Amygdala (tissue), 56 donors: ENCODE measurements around the gene GNAI1.
"Not testable (repeated sequence)": the region's sequence is repeated elsewhere in the genome, so short reads cannot be mapped to it uniquely, and the experiment has no call there.

Source experiments
- DNase-seq, 56 donors: peaks; one replicate each; lab custom pipeline; 2025; lab: John Stamatoyannopoulos, UW

GNAI1 gene

DNA sequence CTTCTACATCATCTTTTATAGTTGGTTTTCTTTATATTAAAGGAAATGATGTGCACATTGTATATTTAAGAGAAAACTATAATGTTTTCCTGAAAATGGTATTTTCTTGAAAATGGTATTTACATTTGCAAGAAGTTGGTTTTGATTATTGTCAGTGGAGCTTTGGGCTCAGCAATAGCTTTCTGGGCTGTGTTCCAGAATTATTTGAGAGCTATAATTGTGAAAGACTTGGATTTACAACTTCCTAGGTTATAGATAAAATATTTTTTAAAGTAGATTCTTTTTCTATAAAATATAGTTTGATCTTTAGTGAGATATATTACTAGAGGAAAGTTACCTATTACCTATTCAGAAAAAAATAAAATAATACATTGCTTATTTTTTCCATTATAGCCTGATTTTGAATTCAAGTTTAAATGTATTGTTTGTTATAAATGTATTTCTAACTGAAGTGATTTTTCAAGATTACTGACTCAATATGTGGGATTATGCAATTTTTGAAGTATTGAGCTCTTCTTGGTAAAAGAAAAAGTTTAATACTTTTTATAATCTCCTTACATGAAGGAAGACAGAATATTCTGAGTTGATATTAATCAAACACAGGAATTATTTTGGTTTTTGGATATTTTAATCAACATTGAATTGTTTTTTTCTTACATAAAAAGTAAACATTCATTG lies 20.2 kb downstream of the GNAI1 start:
- DNase-seq = no peak

DNA sequence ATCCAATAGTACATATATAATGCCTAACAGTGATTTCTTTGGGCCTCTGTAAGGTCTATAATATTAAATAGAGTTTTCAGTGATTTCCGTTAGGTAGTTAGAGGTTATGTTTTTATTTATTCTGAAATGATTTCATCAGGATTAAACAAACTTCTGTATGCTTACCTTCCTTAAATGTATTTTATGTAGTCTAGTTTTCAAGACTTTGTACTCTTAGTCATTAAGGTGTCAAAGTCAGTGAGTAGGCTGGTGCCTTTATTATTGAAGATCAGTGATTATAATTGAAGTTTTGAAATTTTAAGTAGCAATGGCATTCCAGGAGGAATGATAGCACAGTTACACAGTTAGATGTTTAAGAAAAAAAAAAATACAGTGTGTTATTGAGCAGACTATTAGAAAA lies 20.7 kb downstream of the GNAI1 start:
- DNase-seq = no peak

DNA sequence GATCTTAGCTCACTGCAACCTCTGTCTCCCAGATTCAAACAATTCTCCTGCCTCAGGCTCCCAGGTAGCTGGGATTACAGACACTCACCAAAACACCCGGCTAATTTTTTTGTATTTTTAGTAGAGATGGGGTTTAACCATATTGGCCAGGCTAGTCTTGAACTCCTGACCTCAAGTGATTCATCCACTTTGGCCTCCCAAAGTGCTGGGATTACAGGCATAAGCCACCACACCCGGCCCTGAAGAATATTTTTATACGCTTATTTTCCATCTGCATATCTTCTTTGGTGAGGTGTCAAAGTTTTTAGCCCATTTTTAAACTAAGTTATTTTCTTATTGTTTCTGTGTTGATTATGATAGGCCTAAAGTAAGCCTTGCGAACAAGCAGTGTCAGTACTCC lies 23.1 kb downstream of the GNAI1 start:
- not testable (repeated sequence) for DNase-seq

DNA sequence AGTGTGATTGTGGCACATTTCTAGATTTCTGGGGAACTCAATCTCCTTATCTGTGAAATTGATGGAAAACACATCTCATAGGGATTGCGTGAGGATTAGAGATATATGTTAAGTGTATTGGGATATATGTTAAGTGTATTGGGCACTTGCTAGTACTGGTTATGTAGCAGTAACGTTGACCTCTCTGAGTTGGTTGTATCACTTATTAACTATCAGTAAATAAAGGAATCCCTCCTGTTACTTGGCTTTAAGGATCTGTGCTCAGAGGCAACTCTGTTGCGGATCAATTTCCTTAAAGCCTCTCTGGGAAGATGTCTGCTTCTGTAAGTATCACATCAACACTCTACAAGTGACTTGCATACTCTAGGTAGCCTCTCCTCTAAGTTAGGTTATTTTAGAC lies 25.2 kb downstream of the GNAI1 start:
- DNase-seq = no peak

DNA sequence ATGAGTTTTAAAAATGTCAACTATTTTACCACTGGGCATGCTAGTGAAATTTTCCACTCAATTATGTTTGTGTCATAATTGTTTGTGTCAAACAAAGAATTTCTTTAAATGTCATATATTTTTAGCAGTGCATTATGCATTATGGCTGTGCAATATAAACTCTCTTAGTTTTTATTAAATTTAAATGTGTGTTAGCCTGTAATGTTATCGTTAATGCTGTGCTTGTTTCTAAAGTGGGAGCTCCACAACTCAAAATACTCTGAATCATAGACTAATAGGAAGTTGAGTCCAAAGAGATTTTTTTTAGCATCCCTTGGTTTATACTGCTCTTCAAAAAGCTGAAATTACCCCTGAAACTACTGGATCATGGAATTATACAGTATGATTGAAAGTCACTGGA lies 26.8 kb downstream of the GNAI1 start:
- DNase-seq = no peak

DNA sequence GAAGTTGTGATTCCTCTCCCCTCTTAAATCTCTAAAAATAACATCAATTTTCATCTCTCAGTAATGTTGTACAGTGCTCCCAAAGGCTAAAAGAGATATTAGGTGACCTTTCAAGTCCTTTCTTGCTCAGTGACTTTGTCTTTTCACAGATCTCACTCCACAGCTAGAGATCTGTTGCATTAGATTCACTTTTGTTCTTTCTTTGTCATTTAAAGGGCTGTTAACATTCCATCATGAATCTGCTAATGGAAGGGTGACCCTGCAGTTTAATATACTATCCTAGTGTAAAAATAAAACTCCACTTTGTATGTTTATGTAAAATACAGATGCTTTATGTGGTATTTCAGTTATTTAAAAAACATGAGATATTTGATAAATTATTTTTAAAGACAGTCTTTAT lies 30.5 kb downstream of the GNAI1 start:
- DNase-seq = no peak

DNA sequence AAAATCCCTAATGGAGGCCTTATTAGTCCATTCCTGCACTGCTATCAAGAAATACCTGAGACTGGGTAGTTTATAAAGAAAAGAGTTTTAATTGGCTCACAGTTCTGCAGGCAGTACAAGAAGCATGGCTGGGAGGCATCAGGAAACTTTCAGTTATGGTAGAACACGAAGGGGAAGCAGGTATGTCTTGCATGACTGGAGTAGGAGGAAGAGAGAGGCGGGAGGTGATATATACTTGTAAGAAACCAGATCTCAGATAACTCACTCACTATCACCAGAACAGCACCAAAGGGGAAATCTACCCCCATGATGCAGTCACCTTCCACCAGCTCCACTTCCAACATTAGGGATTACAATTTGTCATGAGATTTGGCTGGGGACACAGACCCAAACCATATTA lies 35.8 kb downstream of the GNAI1 start:
- DNase-seq = no peak

DNA sequence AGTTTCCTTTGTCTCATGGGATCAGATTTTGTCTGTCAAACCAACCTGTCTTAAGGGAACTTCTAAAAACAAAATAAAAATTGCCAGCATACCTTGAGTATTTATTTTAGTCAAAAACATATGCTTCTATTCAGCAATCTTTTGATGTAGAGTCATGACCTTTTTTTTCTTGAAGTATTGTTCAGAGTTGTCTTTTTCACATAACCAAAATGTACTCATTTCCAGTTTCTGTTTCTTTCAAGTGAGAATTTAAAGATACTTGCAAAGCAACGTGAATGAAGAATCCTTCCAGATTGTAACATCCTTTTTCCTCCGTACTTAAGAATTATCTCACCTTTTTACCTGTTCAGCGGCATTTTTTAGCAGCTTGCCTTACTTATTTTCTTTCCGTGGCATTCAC lies 37.8 kb downstream of the GNAI1 start:
- DNase-seq = no peak

DNA sequence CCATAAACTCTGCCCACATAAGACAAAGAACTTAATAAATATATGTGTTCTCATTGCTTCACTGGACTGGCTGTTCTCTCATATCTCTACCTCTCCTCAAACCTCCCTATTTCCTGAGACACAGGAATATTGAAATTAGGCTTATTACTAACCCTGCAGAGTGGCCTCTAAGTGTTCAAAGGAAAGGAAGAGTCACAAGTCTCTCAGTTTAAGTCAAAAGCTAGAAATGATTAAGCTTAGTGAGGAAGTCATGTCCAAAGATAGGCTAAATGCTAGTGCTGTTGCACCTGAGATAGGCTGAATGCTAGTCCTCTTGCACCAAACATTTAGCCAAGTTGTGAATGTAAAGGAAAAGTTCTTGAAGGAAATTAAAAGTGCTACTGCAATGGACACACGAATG lies 41.1 kb downstream of the GNAI1 start:
- no peak for DNase-seq

DNA sequence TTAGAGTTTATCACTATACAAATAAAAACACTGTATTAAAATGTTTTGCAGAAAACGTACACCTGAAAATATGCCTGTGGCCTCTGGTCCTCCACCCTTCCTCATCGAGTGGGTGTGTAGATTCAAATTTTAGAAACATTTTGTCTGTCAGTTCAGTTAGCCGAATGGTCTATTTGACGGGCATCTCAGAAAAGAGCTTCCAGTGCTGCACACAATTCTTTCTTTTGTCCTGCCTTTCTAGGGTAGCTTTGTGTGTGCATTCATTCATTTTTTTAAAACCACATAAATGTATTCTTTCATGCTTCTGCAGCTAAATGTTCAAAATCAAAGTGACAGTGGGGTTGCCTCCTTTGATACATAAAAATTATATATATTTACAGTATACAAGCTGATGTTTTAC lies 46.8 kb downstream of the GNAI1 start:
- peak in 2 of 56 donors; percentile 1 to 11 for DNase-seq

DNA sequence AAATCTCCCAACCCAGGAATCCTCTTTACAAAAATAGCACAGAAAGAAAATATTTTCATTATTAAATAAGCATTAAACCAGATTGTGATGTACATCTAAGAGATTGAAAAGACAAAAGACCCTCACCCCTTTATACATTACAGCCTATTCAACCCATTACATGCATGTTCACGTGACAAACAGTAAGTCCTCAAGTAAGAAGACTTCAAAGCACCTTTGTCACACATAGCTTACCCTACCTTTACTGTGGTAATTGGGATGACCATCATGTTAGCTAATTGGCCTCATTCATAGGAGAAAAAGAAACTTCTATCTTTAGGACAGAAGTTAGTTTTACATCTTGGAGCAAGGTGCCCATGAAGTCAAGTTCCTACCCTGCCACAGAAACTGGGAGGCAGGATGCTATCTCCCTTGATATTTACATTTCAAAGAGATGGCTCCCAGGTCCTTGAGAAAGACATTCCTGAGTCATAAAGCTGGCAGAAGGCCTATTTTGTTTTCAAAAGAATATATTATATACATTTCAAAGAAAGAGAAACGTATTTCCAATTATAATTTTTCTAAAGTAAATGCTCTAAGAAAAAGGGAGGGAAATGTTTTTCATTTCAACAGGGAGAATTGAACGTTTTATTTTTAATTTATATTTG lies 48.1 kb downstream of the GNAI1 start:
- no peak for DNase-seq

DNA sequence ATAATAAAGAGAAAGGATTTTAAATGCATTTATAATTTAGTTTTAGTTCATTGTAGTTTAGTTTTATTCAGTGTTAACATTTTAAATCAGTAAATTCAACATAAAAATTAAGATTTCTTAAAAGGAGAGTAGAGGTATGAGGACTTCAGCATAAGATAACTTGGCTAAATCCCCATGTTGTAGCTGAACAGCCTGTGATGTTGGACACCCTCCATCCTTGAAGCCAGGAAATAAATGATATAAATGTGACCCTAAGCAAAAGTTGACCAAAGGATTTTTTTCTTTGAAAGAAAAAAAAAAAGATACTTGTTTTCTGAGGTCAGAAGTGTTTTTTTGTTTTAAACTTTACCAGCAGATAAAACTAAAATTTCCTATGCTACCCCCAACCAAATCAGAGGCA lies 48.7 kb downstream of the GNAI1 start:
- DNase-seq = no peak

DNA sequence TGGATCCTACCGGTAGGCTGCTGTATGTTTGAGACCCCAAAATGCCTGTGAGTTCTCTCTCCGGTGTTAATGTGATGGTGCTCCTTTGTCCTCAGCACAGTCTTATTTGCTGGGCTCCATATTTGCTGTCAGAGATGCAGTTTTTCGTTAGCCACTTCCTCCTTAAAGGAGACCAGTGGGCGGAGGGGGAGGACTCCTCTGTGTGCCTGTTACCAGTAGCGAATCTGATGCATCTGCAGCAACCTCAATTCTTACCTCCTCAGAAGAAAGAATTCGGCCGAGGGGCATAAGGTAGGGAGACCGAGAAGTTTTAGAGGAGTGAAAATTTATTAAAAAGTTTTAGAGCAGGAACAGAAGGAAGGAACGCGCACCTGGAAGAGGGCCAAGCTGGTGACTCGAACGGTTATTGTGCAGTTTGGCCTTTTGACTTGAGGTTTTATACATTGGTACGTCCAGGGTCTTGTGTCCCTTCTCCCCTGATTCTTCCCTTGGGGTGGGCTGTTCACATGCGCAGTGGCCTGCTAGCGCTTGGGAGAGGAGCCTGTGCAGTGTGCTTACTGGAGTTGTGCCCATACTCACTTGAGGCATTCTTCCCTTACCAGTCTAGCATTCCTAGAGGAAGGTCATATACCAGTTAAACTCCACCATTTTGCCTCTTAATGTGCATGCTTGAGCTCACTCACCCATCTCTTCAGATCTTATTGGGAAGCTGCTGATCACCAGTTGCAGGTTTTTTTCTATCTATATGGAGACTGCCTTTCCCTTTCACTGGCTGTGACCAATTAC lies 49.5 kb downstream of the GNAI1 start:
- peak in 1 of 56 donors; percentile 2 for DNase-seq

DNA sequence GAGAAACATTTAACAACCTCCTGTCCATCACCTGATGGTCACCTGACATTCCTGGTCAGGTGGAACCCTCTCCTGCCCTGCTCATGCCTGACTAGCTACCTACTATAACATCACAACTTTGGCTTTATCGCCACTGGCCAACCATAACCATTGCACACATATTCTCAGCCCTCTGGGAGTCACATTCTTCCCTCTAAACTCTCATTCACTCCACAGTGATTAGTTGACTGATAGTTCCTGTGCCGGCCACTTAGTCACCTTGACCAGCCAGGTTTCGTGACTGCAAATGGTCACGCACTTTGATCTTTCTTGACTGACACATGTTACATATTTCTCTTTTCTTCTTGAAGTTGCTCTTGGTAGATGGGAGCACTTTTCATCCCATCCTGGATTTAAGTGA lies 50.1 kb downstream of the GNAI1 start:
- DNase-seq = no peak

DNA sequence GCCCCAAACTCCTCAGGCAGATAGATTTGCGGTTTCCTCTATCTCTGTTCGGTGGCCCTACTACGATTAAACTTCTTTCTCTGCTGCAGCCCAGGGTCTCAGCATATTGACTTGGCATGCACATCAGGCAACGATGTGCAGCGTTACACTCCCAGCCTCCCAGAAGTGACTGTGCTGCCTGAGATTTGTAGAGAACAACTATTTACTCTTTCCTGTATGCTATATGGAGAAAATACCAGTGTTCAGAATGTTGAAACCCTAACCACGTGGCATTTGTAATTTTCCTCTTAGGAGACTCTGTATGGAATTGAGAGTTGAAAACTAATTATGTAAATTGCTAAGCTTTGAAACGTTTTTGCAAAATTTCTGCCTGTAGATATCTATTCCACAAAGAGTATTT lies 50.9 kb downstream of the GNAI1 start:
- peak in 3 of 56 donors; percentile 1 to 24 (median 11) for DNase-seq

DNA sequence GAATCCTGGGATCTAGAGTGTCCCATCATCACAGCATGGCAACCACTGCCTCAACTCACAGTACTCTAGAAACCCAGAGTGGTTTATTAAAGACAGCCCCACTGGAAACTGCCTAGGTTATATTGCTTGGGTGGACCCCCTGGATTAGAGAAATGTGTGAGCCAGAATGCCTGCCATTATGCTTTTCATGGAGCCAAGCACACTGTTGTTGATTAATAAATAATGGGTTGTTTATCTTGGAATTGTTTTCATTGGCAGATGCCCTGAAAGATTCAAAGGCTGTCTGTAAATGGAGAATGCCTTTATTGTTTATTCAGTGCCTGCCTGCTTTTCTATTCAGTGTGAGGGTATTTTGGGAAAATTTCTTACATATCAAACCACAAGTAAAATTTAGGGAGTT lies 52.1 kb downstream of the GNAI1 start:
- DNase-seq = peak in 23 of 56 donors; percentile 8 to 83 (median 34)

DNA sequence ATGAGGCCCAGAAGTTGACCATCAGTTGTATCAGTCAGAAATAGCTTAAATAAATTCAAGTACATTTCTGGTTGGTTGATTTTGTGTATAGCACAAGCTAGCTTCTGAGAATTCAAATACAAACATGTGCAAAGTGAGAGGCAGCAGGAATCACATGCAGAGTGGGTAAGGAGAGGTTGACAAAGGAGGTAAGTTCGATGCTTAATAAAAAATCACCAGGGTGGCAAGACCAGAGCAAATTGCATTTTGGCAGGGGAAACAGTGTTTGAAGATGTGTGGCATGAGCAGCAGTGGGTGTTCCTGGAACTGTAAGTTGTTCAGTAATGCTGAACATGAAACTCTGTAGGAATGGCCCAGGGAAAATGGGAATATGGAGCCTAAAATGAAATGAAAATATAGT lies 52.6 kb downstream of the GNAI1 start:
- peak in 7 of 56 donors; percentile 5 to 45 (median 21) for DNase-seq

DNA sequence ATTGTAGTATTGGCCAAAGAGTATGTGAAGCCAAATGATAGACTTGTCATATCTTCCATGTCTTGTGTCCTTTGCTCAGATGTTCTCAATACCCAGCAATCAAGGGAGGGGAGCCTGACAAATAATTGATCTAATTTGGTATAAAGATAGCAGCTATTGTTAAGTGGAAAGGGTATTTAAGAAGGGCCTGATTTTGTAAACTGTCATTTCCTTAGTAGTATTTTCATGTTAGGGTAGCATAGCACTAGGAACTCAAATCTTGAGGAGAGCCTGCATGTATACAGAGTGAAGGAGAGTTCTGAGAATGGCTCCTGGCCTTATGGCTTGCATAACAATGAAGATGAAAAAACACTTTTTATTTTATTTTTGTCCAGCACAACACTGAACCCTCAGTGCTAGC lies 53.1 kb downstream of the GNAI1 start:
- DNase-seq = no peak

DNA sequence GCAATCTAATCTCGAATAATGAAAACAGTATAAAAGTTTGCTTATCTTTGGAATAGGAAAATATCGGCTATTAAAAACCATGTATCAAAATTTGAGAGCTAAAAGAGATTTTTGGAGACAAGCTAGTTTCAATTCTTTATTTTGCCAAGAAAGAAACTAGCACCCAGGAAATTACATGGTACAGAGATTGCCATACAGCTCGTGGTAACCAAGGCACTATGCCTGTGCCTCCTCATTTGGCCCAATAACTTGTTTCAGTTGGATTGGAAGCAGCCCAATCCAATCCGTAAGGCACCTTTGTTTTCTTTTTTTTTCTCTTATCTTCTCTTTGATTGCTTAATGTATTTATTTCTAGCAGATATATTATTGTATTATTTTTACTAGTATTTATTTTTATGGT lies 55.0 kb downstream of the GNAI1 start:
- DNase-seq = peak in 1 of 56 donors; percentile 7

DNA sequence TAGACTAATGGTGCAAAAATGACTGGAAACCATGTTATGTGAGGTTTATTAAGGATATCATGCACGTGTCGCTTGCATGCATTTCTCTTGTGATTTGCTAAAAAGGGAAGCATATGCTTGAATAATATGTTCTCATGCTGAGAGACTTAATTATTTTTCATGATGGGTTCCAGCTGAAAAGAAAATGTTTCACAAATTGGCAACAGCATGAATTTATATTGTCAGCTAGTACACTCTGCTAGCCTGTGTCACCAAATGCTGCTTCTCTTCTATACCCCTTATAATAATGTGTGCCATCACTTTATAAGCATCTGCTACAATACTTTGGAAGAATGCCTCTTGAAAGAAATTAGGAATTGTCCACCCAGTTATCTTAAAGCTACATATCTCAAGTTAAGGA lies 63.0 kb downstream of the GNAI1 start:
- DNase-seq = no peak

DNA sequence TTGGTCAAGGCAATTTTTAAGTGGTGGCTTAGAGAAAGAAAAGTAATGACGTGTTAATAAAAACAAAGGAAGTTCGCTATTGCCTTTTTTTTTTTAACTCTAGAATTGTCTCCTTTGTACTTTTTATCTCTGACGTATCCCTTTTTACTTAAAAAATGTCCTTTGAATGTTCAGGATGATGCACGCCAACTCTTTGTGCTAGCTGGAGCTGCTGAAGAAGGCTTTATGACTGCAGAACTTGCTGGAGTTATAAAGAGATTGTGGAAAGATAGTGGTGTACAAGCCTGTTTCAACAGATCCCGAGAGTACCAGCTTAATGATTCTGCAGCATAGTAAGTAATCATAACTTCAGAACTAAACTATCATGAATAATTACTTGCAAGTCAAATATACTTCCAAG lies 64.4 kb downstream of the GNAI1 start:
- DNase-seq = no peak

DNA sequence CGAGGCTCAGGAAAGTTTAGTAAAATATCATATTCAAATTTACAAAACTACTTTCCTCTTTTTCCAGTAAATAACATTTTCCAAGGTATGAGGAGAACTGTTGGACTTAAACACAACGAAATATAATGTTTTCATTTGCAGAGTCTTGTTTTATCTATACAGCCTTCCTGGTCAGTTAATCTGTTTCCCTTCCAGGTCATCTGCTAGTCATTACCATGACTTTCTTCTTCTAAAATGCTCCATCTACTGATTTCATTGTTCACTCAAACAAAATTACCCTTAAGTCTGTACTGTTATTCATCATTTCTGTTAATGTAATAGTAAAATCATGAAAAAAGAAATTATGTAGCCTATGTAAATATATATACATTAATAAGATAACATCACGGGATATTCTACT lies 69.8 kb downstream of the GNAI1 start:
- no peak for DNase-seq
